OCI-LY3 (cell line): ENCODE data around the gene CCL26.

Experiments
- CTCF ChIP-seq: fragments of 200-600, 300-600 bp; sonication (generic); IDR thresholded peaks from 2 replicates; pipeline ENCODE4 v1.5.1; 2014; ENCODE audit warnings: antibody characterized with exemption, low read length, low read depth
- EZH2phosphoT487 ChIP-seq: fragments of 200-600 bp; shearing (Covaris generic); IDR thresholded peaks from 2 replicates; pipeline ENCODE4 v1.6.1; 2018; ENCODE audit warnings: antibody characterized with exemption, mixed run types, low read depth

GRCh38 chr7:75756991-75757676 is 14.9 kb downstream of the CCL26 start:
- TF ChIP-seq CTCF: peak; percentile 39
- TF ChIP-seq EZH2phosphoT487: no peak
